ENCODE measurements around the gene OCA2.
"Not testable (repeated sequence)": the region's sequence is repeated elsewhere in the genome, so short reads cannot be mapped to it uniquely, and the experiment has no call there.

Gene OCA2

DNA sequence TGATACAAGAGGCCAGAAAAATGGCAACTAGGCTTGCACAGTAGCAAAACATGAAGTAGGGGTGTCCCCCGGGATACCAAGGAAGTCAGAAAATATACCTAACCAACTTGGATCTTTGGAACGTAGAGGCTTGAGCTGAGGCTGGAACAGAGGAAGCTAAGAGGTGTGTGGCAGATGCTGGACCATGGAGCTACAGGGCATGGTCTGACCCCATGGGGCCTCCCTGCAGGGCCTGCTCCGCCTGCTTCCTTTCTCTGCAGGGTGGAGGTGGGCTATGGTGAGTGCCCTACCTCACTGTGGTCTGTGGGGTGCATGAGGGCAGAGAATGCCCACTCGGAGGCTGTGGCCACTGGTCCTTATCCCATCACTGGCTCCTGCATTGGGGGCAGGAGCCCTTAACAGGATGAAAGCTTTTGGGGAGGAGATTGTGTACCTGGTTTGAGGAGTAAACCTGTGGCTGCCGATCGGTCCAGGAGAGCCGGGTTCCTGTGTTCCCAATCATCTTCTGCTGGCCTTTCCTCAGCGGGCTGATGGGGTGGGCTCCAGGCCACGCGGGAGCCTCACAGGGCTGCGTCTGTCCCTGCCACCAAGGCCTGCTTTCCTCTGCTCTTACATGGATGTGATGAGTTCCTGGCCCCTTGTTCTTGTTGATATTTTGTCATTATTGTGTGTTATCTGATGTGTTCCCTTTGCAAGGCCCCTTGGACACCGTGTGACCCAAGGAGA, 96.8 kb downstream of the OCA2 start:
- no peak for DNase-seq (ENCODE audit: low spot score)

DNA sequence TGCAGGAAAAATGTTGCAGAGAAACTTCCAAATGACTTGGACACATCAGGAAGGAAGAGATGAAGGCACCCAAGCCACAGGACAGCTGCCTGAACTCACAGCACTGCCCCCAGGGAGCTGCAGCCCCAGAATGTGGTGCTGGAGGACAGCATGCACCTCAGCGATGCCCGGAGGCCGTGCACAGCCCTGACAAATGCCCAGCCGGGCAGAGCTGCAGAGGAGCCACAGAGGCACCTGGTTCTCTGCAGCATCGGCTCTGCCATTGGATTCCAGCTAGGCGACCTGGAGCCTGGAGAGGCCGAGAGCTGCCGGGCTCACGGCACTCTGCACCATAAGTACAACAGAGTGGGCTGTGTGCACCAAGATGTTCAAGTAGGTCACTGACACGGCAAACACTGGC, 97.5 kb downstream of the OCA2 start:
- DNase-seq (ENCODE audit: low spot score) = no peak

DNA sequence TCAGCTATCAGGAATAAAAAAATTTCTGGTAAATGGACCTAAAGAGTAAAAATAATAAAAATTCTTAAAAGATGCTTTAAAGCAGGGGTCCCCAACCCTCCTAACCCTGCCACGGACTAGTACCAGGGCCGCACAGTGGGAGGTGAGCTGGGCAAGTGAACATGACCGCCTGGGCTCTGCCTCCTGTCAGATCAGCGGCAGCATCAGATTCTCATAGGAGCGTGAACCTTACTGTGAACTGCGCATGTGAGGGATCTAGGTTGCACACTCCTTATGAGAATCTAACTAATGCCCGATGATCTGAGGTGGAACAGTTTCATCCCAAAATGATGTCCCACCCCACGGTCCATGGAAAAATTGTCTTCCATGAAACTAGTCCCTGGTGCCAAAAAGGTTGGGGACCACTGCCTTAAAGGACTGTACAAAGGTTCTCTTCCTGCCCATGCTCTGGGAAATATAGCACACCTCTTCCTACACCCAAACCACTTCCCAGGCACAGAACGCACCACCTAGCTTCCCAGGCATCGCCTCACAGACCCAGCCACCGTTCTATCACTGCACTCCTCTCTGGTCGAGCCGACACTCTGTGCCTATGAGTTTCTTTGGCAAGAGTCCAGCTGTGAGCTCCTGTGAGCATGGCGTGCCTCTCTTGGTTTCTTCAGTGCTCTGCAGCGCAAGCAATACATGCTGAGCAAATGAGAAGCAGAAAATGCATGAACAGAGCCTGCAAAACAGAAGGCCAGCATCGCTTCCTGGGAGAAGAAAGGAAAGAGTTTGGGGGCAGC, 104.9 kb downstream of the OCA2 start:
- no peak for DNase-seq (ENCODE audit: low spot score)

DNA sequence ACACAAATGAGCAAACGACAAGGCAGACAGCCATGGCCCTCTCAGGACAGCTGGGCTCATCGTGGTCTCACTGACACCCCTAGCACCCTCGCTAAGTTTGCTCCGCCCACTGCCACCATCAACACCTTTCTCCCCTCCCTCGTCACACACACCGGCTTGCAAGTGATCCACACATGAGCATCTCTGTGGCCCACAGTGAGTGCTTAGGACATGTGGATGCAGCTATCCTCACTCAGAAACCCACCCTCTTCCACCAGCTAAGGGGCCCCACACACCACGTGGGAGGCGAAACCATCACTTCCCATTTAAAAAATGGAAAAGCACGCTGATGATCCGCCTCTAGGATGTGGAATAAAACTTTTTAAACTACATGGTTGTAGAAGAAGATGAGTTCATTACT, 105.6 kb downstream of the OCA2 start:
- no peak for DNase-seq (ENCODE audit: low spot score)

DNA sequence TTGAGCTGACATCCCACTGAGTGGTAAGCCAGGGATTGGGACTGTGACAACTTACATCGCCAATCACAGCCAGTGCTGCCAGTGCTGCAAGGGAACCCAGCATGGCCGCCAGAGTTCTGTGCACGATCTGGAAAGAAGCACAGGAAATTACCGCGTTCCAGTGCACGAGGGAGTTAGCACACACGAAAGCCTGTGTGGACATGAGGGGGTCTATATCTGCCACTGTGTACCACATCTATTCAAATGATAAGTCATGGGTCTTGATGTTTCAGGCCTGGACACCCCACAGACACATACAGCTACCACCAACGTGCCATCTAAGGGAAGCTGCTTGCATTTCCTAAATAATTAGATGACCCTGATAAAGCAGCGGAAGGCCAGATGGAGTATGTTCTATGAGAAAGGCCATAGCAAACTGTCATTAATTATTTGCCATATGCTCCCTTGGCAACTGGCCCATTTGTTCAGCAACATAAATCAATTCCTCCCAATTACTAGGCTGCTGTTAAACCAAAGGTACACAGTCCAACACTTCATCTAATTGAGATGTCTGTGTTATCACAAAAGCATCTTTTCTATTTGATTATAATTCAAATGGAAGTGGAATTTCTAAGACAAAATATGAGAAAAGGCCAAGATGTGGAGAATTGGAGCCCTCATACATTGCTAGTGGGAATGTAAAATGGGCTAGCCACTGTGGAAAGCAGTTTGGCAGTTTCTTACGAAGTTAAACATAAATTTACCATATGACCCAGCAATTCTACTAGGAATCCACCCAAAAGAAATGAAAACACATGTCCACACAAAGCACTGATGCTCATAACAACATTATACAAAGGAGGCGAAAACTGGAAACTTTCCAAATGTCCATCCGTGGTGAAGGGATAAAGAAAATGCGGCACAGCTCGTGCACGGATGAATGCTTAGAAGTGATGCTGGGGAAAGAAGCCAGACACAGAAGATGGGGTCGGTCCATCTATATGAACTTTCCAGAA, 108.3 kb downstream of the OCA2 start:
- no peak for DNase-seq (ENCODE audit: low spot score)

DNA sequence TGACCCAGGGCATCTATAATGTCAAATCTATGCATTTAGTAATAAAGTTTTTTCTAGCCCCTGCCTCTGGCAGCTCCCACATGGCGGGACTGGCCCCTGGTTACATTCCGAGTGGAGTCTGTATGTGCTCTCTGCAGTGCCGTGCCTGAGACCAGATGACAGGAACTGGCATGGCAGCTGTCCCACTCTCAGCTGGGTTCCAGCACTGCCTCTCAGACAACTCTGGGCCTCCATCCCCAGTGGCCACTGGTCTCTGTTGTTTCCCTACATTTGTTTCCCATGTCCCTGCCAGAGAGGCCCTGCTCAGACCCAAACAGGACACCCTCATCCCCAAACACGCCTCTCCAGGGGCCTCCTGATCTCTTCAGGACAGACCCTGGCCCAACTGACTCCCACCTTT, 109.3 kb downstream of the OCA2 start:
- no peak for DNase-seq (ENCODE audit: low spot score)

DNA sequence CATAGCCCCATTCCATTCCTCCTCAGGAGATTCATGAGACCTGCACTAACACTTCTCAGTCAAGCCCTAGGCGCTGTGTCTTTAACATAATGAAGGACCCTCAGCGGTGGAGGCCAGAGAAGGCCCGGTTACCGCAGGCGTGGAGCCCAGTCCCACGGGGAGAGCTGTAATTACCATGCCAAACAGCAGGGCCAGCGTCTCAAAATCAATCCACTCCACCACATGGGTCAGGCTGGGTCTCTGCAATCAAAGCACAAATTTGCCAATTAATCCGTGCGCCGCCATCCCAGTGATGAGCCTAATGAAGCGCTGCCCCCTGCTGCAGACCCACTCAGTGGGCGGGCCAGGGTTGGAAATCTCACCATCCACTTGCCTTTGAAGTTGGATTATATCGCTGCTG, 109.7 kb downstream of the OCA2 start:
- DNase-seq (ENCODE audit: low spot score) = no peak

DNA sequence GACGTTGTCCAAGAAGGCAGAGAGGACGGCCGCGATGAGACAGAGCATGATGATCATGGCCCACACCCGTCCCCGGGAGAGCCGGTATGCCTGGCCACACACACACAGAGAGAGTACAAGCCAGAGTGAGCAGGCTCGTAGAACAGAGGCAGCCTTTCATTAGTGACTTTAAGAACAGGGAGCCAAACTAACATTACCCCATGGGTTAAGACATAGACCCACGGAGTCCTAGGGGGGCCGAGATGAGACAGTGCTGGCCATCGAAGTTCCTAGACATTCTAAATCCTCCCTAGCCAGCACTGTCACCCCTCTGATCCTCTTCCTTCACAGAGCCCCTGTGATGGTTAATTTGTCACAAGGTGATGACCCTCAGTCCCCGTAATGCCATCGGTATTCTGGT, 114.0 kb downstream of the OCA2 start:
- DNase-seq (ENCODE audit: low spot score) = no peak

DNA sequence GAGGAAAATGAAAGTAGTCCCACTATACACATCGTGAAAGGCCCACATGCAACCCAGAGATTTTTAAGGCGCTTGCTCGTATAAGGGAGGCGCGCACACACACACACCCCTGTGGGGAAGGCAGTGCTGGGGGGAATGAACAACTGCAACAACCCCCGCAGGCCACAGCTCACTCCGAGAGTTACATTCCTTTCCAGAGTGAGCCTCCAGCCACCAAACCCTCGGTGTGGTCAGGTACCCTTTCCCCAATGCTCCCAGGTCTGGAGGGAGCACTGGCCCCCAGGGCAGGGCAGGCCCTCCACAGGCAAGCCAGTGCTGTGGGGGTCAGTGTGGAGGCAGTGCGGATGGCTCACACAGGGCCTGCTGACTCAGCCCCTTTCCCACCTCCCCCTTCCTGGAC, 115.6 kb downstream of the OCA2 start:
- DNase-seq (ENCODE audit: low spot score) = no peak

DNA sequence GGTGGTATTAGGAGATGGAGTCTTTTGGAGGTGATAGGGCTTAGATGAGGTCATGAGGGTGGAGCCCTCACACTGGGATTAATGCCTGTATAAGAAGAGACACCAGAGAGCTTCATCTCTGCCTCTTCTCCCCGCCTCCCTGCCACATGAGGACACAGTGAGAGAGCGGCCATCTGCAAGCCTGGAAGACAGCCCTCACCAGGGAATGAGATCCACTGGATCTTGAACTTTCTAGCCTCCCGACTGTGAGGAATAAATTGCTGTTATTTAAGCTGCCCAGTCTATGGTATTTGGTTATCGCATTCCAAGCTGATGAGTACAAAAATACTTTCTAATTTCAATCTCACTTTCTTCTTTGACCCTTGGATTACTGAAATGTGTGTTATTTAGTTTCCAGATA, 121.4 kb downstream of the OCA2 start:
- DNase-seq (ENCODE audit: low spot score) = no peak

DNA sequence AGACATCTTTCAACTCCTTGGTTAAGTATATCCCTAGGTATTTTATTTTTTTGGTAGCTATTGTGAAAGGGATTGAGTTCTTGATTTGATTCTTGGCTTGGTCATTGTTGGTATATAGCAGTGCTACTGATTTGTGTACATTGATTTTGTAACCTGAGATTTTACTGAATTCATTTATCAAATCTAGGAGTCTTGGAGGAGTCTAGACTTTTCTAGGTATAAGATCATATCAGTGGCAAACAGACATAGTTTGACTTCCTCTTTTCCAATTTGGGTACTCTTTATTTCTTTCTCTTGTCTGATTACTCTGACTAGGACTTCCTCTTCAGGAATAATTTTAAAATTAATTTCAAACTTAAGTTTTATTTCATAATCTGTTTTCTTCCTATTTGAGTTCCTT, 125.2 kb downstream of the OCA2 start:
- no peak for DNase-seq (ENCODE audit: low spot score)

DNA sequence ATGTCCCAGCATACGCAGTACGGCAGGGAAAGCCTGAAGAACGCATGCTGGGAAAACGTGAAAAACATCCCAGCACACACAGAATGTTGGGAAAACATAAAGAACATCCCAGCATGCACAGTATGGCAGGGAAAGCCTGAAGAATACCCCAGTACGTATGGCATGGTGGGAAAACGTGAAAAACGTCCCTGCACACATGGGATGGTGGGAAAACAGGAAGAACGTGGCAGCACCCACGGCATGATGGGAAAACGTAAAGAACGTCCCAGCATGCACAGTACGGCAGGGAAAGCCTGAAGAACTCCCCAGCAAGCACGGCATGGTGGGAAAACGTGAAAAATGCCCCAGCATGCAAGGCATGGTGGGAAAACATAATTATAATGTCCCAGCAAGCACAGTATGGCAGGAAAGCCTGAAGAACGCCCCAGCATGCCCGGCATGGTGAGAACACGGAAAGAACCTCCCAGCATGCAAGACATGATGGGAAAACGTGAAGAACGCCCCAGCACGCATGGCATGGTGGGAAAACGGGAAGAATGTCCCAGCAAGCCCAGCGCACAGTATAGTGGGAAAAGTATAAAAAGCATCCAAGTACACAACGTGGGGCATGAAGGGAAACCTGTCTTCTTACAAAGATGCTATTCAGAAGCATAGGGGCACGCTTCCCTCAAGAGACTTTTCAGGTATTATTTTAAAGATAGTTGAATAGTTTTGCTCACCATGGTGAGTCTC, 128.3 kb downstream of the OCA2 start:
- no peak for DNase-seq (ENCODE audit: low spot score)

DNA sequence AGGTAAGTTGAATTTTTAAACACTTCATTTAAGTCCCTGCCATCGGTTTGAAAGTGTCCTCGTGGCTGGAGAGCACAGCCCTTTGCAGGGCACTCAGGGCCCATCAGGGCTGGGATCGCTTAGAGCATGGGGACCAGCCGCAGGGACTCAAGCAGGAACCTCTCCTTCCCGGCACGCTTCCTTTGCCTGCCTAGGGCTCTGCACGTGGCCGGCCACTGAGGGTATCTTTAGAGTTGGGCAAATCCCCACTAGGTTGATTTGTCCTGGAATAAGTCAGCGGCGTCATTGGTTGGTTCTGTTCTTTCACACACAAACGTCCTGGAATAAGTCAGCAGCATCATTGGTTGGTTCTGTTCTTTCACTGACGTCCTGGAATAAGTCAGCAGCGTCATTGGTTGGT, 131.6 kb downstream of the OCA2 start:
- DNase-seq (ENCODE audit: low spot score) = no peak

DNA sequence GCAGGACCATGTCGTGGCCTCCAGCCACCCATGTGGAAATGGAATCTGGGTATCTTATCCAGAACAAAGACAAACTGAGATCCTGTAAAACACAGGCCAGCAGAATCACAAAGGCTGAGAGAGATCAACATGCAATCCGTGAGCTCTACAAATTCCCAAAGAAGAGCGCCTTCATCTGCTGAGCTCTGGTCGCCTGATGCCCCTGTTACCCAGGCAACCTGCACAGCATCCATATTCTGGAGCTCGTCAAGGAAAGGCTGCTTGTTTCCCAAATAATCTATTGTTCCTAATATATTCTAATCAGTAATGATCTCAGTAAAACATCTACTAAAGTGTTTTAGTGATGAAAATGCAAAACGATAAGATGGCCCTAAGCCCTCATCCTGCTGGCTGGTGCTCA, 133.6 kb downstream of the OCA2 start:
- no peak for DNase-seq (ENCODE audit: low spot score)

DNA sequence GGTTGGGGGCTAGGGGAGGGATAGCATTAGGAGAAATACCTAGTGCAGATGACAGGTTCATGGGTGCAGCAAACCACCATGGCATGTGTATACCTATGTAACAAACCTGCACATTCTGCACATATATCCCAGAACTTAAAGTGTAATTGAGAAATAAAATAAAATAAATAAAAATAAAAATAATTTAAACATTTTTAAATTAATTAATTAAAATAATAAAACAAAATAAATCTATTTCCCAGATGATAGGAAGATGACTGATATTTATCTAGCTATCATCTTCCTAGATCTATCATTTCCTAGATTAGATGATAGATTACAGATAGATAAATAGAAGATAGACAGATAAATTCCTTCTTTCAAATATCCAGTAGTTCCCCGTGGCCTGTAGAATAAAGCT, 137.3 kb downstream of the OCA2 start:
- DNase-seq (ENCODE audit: low spot score) = no peak

DNA sequence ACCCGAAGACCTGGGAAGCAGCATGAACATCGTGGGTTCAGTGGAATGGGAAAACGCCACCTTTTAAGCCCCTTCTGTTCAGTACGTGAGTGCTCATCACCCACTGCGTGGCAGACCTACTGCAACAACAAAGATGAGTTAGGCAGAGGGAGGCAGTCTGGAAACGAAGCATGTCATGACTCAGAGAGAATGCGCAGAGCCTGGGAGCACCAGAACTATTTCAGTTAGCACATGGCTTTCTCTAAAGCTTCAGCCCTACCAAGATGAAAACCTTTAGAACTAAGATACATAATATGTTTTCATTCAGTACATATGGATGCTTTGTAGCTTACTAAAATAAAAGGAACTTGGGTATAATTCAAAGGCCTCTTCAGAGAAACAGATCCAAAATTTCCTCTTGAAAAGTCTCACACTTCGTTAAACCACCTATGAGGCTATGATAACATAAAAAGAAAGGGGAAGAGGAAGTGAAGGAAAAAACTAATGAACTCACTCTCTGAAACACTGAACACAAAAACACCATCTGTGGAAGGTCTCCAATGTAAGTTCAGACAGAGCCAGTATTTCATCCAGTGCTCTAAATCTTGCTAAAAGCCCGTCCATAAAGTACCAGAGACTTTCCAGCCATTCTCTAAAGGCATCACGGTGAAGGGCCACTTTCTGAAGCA, 140.1 kb downstream of the OCA2 start:
- no peak for DNase-seq (ENCODE audit: low spot score)

DNA sequence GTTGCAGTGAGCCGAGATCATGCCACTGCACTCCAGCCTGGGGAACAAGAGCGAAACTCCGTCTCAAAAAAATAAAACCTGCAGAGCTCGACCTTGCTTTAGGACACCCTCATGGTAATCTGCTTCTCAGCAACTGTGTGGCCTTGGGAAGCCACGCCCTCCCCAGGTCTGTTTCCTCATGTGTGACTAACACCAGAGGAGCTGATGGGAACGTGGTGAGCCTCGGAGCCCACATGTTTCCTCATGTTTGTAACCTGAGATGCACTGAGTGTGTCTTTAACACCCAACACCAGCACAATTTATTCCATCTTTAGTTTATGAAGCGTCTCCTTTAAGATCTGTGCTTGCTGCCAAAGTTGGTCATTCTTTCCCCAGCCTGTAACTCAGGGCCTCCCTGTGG, 142.8 kb downstream of the OCA2 start:
- DNase-seq (ENCODE audit: low spot score) = no peak

DNA sequence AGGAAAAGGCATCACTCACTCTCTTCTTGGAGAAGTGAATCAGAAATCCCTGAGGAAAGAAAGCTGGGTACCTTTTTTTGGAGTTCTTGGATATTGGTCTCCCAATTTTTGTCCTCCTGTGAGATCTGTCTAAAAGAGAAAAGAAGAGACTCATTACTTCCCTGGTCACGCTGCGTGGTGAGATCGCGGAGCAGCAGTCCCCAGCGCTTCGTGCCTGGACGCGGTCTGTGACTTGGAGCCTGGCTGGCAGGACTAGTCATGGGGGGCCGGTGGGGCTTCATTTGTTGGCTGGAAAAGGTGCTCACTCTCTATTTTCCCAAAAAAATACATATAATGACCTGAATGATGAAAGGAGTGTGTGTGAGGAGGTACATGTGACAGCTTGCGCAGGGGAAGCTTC, 144.0 kb downstream of the OCA2 start:
- no peak for DNase-seq (ENCODE audit: low spot score)

DNA sequence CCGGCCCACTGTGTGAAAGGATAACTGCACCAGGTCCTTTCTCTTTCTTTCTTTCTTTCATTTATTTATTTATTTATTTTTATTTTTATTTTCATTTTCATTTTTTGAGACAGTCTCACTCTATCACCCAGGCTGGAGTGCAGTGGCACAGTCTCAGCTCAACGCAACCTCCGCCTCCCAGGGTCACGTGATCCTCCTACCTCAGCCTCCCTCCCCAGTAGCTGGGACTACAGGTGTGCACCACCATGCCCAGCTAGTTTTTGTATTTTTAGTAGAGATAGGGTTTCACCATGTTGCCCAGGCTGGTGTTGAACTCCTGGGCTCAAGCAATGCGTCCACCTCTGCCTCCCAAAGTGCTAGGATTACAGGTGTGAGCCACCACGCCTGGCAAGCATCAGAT, 146.5 kb downstream of the OCA2 start:
- not testable (repeated sequence) for DNase-seq (ENCODE audit: low spot score)

DNA sequence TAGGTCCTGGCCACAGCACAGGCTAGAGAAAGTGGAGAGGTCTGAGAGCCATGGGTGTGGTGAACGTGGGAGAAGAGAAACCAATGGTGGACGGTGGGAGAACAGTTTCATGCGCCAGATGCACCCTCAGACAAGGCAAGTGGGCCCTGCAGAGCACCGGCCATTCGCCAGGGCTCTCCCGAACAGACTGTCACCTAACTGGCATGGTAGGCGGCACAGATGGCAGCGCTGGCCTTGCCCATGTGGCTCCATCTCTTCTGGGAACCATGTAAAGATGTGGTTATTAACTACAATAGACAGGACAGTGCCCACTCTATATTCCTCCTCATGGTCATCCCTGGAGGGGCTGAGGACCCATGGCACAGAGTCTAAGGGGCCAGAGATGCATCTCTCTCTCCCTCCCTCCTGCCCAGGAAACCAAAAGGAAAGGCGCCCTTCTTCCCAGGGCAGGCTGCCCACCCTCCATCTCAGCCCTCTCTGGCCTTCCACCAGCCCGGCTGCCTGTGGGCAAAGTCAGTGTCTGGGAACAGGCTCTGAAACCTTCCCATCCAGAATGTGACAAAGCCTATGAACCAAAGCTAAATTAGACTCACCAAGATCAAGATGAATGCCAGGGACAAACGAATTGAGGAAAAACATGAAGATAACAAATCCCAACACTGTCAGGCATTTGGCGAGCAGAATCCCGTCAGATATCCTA, 147.8 kb downstream of the OCA2 start:
- no peak for DNase-seq (ENCODE audit: low spot score)

DNA sequence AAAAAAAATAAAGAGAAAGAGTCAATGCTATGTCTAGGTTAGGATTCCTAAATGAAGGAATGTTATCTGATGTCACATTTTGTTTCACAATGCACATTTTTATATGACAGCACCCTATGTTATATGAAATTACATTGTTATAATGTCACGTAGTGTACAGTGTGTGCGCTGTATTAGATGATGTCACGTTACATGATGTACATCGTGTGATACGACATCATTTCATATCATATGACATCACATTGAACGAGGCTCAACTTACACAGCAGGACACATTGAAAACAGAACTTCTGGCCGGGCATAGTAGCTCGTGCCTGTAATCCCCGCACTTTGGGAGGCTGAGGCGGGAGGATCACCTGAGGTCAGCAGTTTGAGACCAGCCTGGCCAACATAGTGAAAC, 150.0 kb downstream of the OCA2 start:
- no peak for DNase-seq (ENCODE audit: low spot score)

Data from activated CD4-positive, alpha-beta T cell treated with anti-CD3 and anti-CD28 coated beads, Interleukin-2, Interleukin-4, amounts not matched to agents 100 ng/mL and 50 ng/mL, durations not matched to agents 16 hours and 8 hours (primary cell).